GM21381 (cell line): ENCODE measurements around the gene TOP2B.

Source experiments
- ATAC-seq: cut with Tn5 transposase; IDR thresholded peaks from one replicate; pipeline ENCODE4 v1.9.1; 2021; ENCODE audit warnings: mild to moderate bottlenecking, moderate library complexity; ENCODE audit not compliant: unreplicated experiment

The TOP2B gene

GRCh38 chr3:25621087-25621486 is 43.6 kb downstream of the TOP2B start:
- ATAC-seq: no peak

- no peak for ATAC-seq
Measured at GRCh38 chr3:25620493-25620892, 44.2 kb downstream of the TOP2B start.

GRCh38 chr3:25619382-25619781 is 45.3 kb downstream of the TOP2B start:
- ATAC-seq: no peak

GRCh38 chr3:25618028-25618427 is 46.7 kb downstream of the TOP2B start:
- ATAC-seq: no peak

GRCh38 chr3:25611193-25611592 is 53.5 kb downstream of the TOP2B start:
- no peak for ATAC-seq

GRCh38 chr3:25610779-25611178 is 53.9 kb downstream of the TOP2B start:
- no peak for ATAC-seq

GRCh38 chr3:25610167-25610566 is 54.5 kb downstream of the TOP2B start:
- no peak for ATAC-seq

- no peak for ATAC-seq
Measured at GRCh38 chr3:25604107-25604805, 60.5 kb downstream of the TOP2B start.

- ATAC-seq: no peak
Measured at GRCh38 chr3:25603703-25604102, 61.0 kb downstream of the TOP2B start.

- no peak for ATAC-seq
Measured at GRCh38 chr3:25597535-25598101, 67.1 kb downstream of the TOP2B start.

GRCh38 chr3:25594007-25594502 is 70.7 kb downstream of the TOP2B start:
- ATAC-seq: no peak

- ATAC-seq: no peak
Measured at GRCh38 chr3:25593001-25593400, 71.7 kb downstream of the TOP2B start.

GRCh38 chr3:25592510-25592968 is 72.2 kb downstream of the TOP2B start:
- no peak for ATAC-seq

GRCh38 chr3:25589783-25590258 is 74.9 kb downstream of the TOP2B start:
- no peak for ATAC-seq

- no peak for ATAC-seq
Measured at GRCh38 chr3:25589104-25589782, 75.5 kb downstream of the TOP2B start.

GRCh38 chr3:25588441-25589103 is 76.1 kb downstream of the TOP2B start:
- ATAC-seq: no peak

GRCh38 chr3:25587975-25588374 is 76.7 kb downstream of the TOP2B start:
- no peak for ATAC-seq

GRCh38 chr3:25587526-25587925 is 77.2 kb downstream of the TOP2B start:
- ATAC-seq: no peak

- no peak for ATAC-seq
Measured at GRCh38 chr3:25587094-25587493, 77.6 kb downstream of the TOP2B start.

GRCh38 chr3:25586553-25586952 is 78.2 kb downstream of the TOP2B start:
- no peak for ATAC-seq

- ATAC-seq: no peak
Measured at GRCh38 chr3:25586167-25586505, 78.6 kb downstream of the TOP2B start.
